SK-N-SH (cell line): Measurements from ENCODE around the gene CST3. TPM values are rescaled to one million over a fixed set of nuclear protein-coding genes. Genes with fewer than 3 reads are reported as not detected.

Source experiments
- CTCF ChIA-PET: fragments of 300-600, 350-600 bp; formaldehyde crosslinking; extraction: SDS; loops from one replicate; lab custom pipeline; 2021; lab: Yijun Ruan, JAX
- POLR2A ChIA-PET: fragments of 350-600 bp; sonication (Branson Sonifier 250); formaldehyde crosslinking; extraction: SDS; loops from one replicate; lab custom pipeline; 2020; ENCODE audit warnings: antibody characterized with exemption, inconsistent platforms; lab: Yijun Ruan, JAX
- DNase-seq: peaks from one replicate; pipeline ENCODE4 v3.0.0; 2012
- H2AFZ ChIP-seq: fragments of 200-600 bp; sonication (generic); 2 replicates; pipeline ENCODE4 v1.8.1; 2016; ENCODE audit warnings: antibody characterized with exemption, mild to moderate bottlenecking, low read depth
- H3F3A ChIP-seq: fragments of 200-600 bp; sonication (generic); replicated peaks from 2 replicates; pipeline ENCODE3; 2016; ENCODE audit warnings: antibody characterized with exemption, mild to moderate bottlenecking; ENCODE audit not compliant: insufficient read depth
- H3K27ac ChIP-seq, 2 experiments: fragments of 200-500 bp in 1 of 2; fragments of 200-600 bp in 1 of 2; sonication (Bioruptor generic) in 1 of 2; sonication (generic), shearing (Covaris generic) in 1 of 2; 2 replicates each; pipeline versions ENCODE4 v1.5.1 to v1.6.1; 2014 to 2016; ENCODE audit warnings: low read depth in 2 of 2, inconsistent platforms in 1 of 2, low read length in 1 of 2, mild to moderate bottlenecking in 1 of 2, mixed read lengths in 1 of 2
- H3K27me3 ChIP-seq: fragments of 200-600 bp; sonication (generic), shearing (Covaris generic); 2 replicates; pipeline ENCODE4 v1.6.1; 2016; ENCODE audit warnings: mixed run types; ENCODE audit not compliant: insufficient read depth
- H3K36me3 ChIP-seq, 2 experiments: fragments of 200-500 bp in 1 of 2; fragments of 200-600 bp in 1 of 2; sonication (Bioruptor generic) in 1 of 2; sonication (generic) in 1 of 2; replicated peaks in 1 of 2; 2 replicates each; pipeline versions ENCODE3 to v1.5.1; 2014 to 2016; ENCODE audit warnings: low read length in 1 of 2, mild to moderate bottlenecking in 1 of 2; ENCODE audit not compliant: insufficient read depth in 2 of 2, control insufficient read depth in 1 of 2
- H3K4me1 ChIP-seq, 2 experiments: fragments of 200-500 bp in 1 of 2; fragments of 200-600 bp in 1 of 2; sonication (Bioruptor generic) in 1 of 2; sonication (generic), shearing (Covaris generic) in 1 of 2; 2 replicates each; pipeline versions ENCODE4 v1.5.1 to v1.6.1; 2014 to 2016; ENCODE audit warnings: low read depth in 1 of 2, low read length in 1 of 2, mixed run types in 1 of 2; ENCODE audit not compliant: insufficient read depth in 2 of 2, control insufficient read depth in 1 of 2
- H3K4me2 ChIP-seq: fragments of 200-600 bp; sonication (generic), shearing (Covaris generic); 2 replicates; pipeline ENCODE4 v1.6.1; 2017; ENCODE audit warnings: mixed run types
- H3K4me3 ChIP-seq, 2 experiments: fragments of 200-500 bp in 1 of 2; fragments of 200-600 bp in 1 of 2; sonication (Bioruptor generic) in 1 of 2; sonication (generic), shearing (Covaris generic) in 1 of 2; 2 replicates each; pipeline versions ENCODE4 v1.5.1 to v1.8.1; 2014 to 2016; ENCODE audit warnings: low read depth in 2 of 2, inconsistent platforms in 1 of 2, low read length in 1 of 2, mild to moderate bottlenecking in 1 of 2, mixed read lengths in 1 of 2, moderate library complexity in 1 of 2
- H3K79me2 ChIP-seq: fragments of 200-600 bp; sonication (generic); 2 replicates; pipeline ENCODE4 v1.8.1; 2017; ENCODE audit warnings: mild to moderate bottlenecking; ENCODE audit not compliant: insufficient read depth
- H3K9ac ChIP-seq: fragments of 200-600 bp; sonication (generic); 2 replicates; pipeline ENCODE4 v1.6.1; 2017; ENCODE audit warnings: mixed run types
- H3K9me2 ChIP-seq: fragments of 200-600 bp; sonication (generic); 2 replicates; pipeline ENCODE4 v1.6.1; 2017; ENCODE audit warnings: mixed run types
- H3K9me3 ChIP-seq: fragments of 200-600 bp; sonication (generic); 2 replicates; pipeline ENCODE4 v1.6.1; 2017; ENCODE audit warnings: mixed run types, mild to moderate bottlenecking, moderate library complexity
- H4K20me1 ChIP-seq: fragments of 200-600 bp; sonication (generic); 2 replicates; pipeline ENCODE4 v1.6.1; 2017; ENCODE audit warnings: mild to moderate bottlenecking, mixed run types; ENCODE audit not compliant: insufficient read depth
- ELF1 ChIP-seq: IDR thresholded peaks from 2 replicates; pipeline ENCODE4 v1.4.0; 2012
- FOSL2 ChIP-seq: IDR thresholded peaks from 2 replicates; pipeline ENCODE4 v1.4.0; 2012; ENCODE audit warnings: low read depth, mild to moderate bottlenecking, moderate library complexity, borderline replicate concordance
- FOXJ3 ChIP-seq: sonication (generic); formaldehyde crosslinking; IDR thresholded peaks from 2 replicates; pipeline ENCODE4 v1.5.1; 2020; ENCODE audit warnings: mild to moderate bottlenecking, missing genetic modification reagents
- GABPA ChIP-seq: IDR thresholded peaks from 2 replicates; pipeline ENCODE4 v1.4.0; 2012; ENCODE audit warnings: low read depth, mild to moderate bottlenecking
- MXI1 ChIP-seq: IDR thresholded peaks from 2 replicates; pipeline ENCODE4 v1.6.1; 2012; ENCODE audit warnings: mild to moderate bottlenecking, low read depth, low read length, improper control_type of control experiment
- NFIC ChIP-seq: IDR thresholded peaks from 2 replicates; pipeline ENCODE4 v1.4.0; 2012; ENCODE audit warnings: borderline replicate concordance
- NRF1 ChIP-seq: IDR thresholded peaks from 2 replicates; pipeline ENCODE4 v1.6.1; 2012; ENCODE audit warnings: low read depth, mild to moderate bottlenecking, low read length
- RAD21 ChIP-seq: IDR thresholded peaks from 2 replicates; pipeline ENCODE4 v1.6.1; 2012; ENCODE audit warnings: mild to moderate bottlenecking, low read length
- RCOR1 ChIP-seq: fragments of 150-350 bp; IDR thresholded peaks from 2 replicates; pipeline ENCODE4 v1.6.1; 2017; ENCODE audit warnings: antibody characterized with exemption, low read length
- RXRA ChIP-seq: IDR thresholded peaks from 2 replicates; pipeline ENCODE4 v1.4.0; 2012; ENCODE audit warnings: low read depth, mild to moderate bottlenecking, borderline replicate concordance
- SMC3 ChIP-seq: IDR thresholded peaks from 2 replicates; pipeline ENCODE4 v1.6.1; 2012; ENCODE audit warnings: low read depth, low read length, improper control_type of control experiment
- WGBS: methylation state at CpG from one replicate; pipeline ENCODE4 v1.1.6; 2017; ENCODE audit warnings: low lambda C conversion rate; 5-methylcytosine and 5-hydroxymethylcytosine counted together
- polyA plus RNA-seq, 3 experiments: library from polyadenylated mRNA; depleted of rRNA; stranded (reverse); fragments of >200 nt; gene quantifications; 2 replicates each; pipeline ENCODE4 v1.2.3, GENCODE V29; 2012
- TF ChIP-seq, protein P1 (sequence below): fragments of 150-350 bp; IDR thresholded peaks from 2 replicates; pipeline ENCODE4 v1.6.1; 2016; ENCODE audit warnings: mild to moderate bottlenecking, low read depth, low read length
- TF ChIP-seq, protein P2 (sequence below): IDR thresholded peaks from 2 replicates; pipeline ENCODE4 v1.4.0; 2012; ENCODE audit warnings: low read depth
- TF ChIP-seq, protein P3 (sequence below): IDR thresholded peaks from 2 replicates; pipeline ENCODE4; 2012
- TF ChIP-seq, protein P4 (sequence below): IDR thresholded peaks from 2 replicates; pipeline ENCODE4 v1.4.0; 2012; ENCODE audit warnings: low read depth, borderline replicate concordance

CST3 gene
- polyA plus RNA-seq, 1 of the 3 experiments (the other 2 are of a cell fraction), result 428 TPM

DNA sequence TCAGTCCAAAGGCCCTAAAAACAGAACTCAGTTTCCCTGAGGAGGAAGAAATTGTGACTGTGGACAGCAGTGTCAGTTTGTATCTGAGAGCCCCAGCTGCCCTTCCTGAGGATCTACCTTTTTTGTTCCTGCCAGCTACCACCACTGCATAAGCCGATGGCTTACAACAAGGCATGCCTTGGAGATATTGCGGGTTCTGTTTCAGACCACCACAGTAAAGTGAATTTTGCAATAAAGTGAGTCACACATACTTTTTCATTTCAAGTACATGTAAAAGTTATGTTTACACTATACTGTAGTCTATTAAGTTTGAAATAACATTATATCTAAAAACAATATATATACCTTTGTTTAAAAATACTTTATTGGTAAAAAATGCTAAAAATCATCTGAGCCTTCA lies 9.6 kb upstream of the CST3 start:
- H3K79me2 ChIP-seq, result no peaks in the 10 kb centered on the region
- no peak for TF ChIP-seq SMC3
- no peak for TF ChIP-seq RXRA
- TF ChIP-seq RCOR1, result no peak
- TF ChIP-seq, protein P1, sequence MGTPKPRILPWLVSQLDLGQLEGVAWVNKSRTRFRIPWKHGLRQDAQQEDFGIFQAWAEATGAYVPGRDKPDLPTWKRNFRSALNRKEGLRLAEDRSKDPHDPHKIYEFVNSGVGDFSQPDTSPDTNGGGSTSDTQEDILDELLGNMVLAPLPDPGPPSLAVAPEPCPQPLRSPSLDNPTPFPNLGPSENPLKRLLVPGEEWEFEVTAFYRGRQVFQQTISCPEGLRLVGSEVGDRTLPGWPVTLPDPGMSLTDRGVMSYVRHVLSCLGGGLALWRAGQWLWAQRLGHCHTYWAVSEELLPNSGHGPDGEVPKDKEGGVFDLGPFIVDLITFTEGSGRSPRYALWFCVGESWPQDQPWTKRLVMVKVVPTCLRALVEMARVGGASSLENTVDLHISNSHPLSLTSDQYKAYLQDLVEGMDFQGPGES, result no peak
- TF ChIP-seq FOXJ3 (CRISPR knock-in tag), result no peak
- TF ChIP-seq, protein P2, sequence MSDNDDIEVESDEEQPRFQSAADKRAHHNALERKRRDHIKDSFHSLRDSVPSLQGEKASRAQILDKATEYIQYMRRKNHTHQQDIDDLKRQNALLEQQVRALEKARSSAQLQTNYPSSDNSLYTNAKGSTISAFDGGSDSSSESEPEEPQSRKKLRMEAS, result no peak
- TF ChIP-seq MXI1, result no peak
- no peak for TF ChIP-seq ELF1
- TF ChIP-seq GABPA, result no peak
- no peak for TF ChIP-seq NRF1
- TF ChIP-seq NFIC, result no peak
- no peak for TF ChIP-seq FOSL2
- TF ChIP-seq, protein P3, sequence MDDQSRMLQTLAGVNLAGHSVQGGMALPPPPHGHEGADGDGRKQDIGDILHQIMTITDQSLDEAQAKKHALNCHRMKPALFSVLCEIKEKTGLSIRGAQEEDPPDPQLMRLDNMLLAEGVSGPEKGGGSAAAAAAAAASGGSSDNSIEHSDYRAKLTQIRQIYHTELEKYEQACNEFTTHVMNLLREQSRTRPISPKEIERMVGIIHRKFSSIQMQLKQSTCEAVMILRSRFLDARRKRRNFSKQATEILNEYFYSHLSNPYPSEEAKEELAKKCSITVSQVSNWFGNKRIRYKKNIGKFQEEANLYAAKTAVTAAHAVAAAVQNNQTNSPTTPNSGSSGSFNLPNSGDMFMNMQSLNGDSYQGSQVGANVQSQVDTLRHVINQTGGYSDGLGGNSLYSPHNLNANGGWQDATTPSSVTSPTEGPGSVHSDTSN, result no peak
- TF ChIP-seq RAD21, result no peak
- TF ChIP-seq, protein P4, sequence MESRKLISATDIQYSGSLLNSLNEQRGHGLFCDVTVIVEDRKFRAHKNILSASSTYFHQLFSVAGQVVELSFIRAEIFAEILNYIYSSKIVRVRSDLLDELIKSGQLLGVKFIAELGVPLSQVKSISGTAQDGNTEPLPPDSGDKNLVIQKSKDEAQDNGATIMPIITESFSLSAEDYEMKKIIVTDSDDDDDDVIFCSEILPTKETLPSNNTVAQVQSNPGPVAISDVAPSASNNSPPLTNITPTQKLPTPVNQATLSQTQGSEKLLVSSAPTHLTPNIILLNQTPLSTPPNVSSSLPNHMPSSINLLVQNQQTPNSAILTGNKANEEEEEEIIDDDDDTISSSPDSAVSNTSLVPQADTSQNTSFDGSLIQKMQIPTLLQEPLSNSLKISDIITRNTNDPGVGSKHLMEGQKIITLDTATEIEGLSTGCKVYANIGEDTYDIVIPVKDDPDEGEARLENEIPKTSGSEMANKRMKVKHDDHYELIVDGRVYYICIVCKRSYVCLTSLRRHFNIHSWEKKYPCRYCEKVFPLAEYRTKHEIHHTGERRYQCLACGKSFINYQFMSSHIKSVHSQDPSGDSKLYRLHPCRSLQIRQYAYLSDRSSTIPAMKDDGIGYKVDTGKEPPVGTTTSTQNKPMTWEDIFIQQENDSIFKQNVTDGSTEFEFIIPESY, result no peak
- H3K27ac ChIP-seq, result no peak overlapping the region
- no peaks in the 10 kb centered on the region for H3K36me3 ChIP-seq
- peaks cover 0 to 5% of the 10 kb centered on the region in 2 experiments; a peak in 1 of 4 replicates for H3K4me1 ChIP-seq
- no peaks in the 10 kb centered on the region for H4K20me1 ChIP-seq
- POLR2A ChIA-PET, result no interaction called here
- 90% methylated on average over 2 of the region's 2 CpGs for WGBS
- no peak overlapping the region for H3K9ac ChIP-seq
- no peaks in the 10 kb centered on the region for H3K9me3 ChIP-seq
- H3K27me3 ChIP-seq, result no peaks in the 10 kb centered on the region
- H3F3A ChIP-seq, result no peaks in the 10 kb centered on the region
- H2AFZ ChIP-seq, result no peak overlapping the region
- no peak overlapping the region for H3K4me2 ChIP-seq
- DNase-seq, result no peak
- H3K9me2 ChIP-seq, result no peaks in the 10 kb centered on the region
- no peak overlapping the region for H3K4me3 ChIP-seq
- CTCF ChIA-PET, result no interaction called here
